ACC112 (cell line): ENCODE results near the gene MPIG6B.

Source experiments
- H2AFZ ChIP-seq: fragments of 200-600 bp; sonication (generic); one replicate; pipeline ENCODE4 v1.6.0; 2017; ENCODE audit warnings: antibody characterized with exemption, low read length; ENCODE audit not compliant: unreplicated experiment
- H3K27ac ChIP-seq: fragments of 200-600 bp; sonication (generic); 2 replicates; pipeline ENCODE4 v1.5.1; 2014; ENCODE audit warnings: low read depth, mild to moderate bottlenecking, antibody characterized with exemption, low read length, moderate library complexity
- H3K27me3 ChIP-seq: fragments of 200-600 bp; sonication (generic); 2 replicates; pipeline ENCODE4 v1.6.1; 2014; ENCODE audit warnings: mild to moderate bottlenecking, antibody characterized with exemption, low read length, moderate library complexity, mixed read lengths; ENCODE audit not compliant: insufficient read depth
- H3K36me3 ChIP-seq: fragments of 200-600 bp; sonication (generic); 2 replicates; pipeline ENCODE4 v1.6.1; 2016; ENCODE audit warnings: mild to moderate bottlenecking, antibody characterized with exemption, low read length, moderate library complexity, mixed read lengths; ENCODE audit not compliant: insufficient read depth
- H3K4me1 ChIP-seq: fragments of 200-600 bp; sonication (generic); one replicate; pipeline ENCODE4 v1.6.1; 2016; ENCODE audit warnings: low read length, mixed read lengths; ENCODE audit not compliant: insufficient read depth, unreplicated experiment, control insufficient read depth
- H3K4me3 ChIP-seq: fragments of 200-600 bp; sonication (generic); 2 replicates; pipeline ENCODE4 v1.5.1; 2014; ENCODE audit warnings: mild to moderate bottlenecking, low read depth, low read length
- H3K79me2 ChIP-seq: fragments of 200-600 bp; sonication (generic); one replicate; pipeline ENCODE4 v1.6.0; 2016; ENCODE audit warnings: low read length; ENCODE audit not compliant: control insufficient read depth, unreplicated experiment, insufficient read depth

MPIG6B gene

GRCh38 chr6:31723245-31723979 lies at the start of gene MPIG6B:
Gene MPIG6B (plus strand): TSS chr6:31723373. CDS start chr6:31723384, 11 bp downstream.
- Histone ChIP-seq H3K27ac (no peak within 1 kb of the TSS), H3K79me2 (no peaks in the 10 kb centered on the region), H3K4me3 (no peak within 1 kb of the TSS), H3K36me3 (no peaks in the 10 kb centered on the region), H2AFZ (no peak within 1 kb of the TSS), H3K27me3 (no peaks in the 10 kb centered on the region), H3K4me1 (peaks cover under 1% of the 10 kb centered on the region)

- Histone ChIP-seq H3K36me3 (peaks cover 5% of the 10 kb centered on the region; the same call in 1 of the 2 replicates), H3K4me3 (no peak overlapping the region), H3K79me2 (no peaks in the 10 kb centered on the region), H3K27ac (no peak overlapping the region), H3K27me3 (no peaks in the 10 kb centered on the region), H2AFZ (no peak overlapping the region), H3K4me1 (peaks cover 6% of the 10 kb centered on the region)
Measured at GRCh38 chr6:31676322-31676903, 46.8 kb upstream of the MPIG6B start.

- peaks cover 8% of the 10 kb centered on the region for H3K4me1 ChIP-seq
- H3K36me3 ChIP-seq: peaks cover 2% of the 10 kb centered on the region; the same call in 1 of the 2 replicates
- no peak overlapping the region for H3K4me3 ChIP-seq
- no peak overlapping the region for H2AFZ ChIP-seq
- no peaks in the 10 kb centered on the region for H3K79me2 ChIP-seq
- no peak overlapping the region for H3K27ac ChIP-seq
- no peaks in the 10 kb centered on the region for H3K27me3 ChIP-seq
Measured at GRCh38 chr6:31676904-31677303, 46.3 kb upstream of the MPIG6B start.

- no peaks in the 10 kb centered on the region for H3K79me2 ChIP-seq
- H3K4me3 ChIP-seq: no peak overlapping the region
- H3K27ac ChIP-seq: no peak overlapping the region
- H3K36me3 ChIP-seq: no peaks in the 10 kb centered on the region
- H2AFZ ChIP-seq: no peak overlapping the region
- no peaks in the 10 kb centered on the region for H3K27me3 ChIP-seq
- peaks cover 8% of the 10 kb centered on the region for H3K4me1 ChIP-seq
Measured at GRCh38 chr6:31677955-31678354, 45.2 kb upstream of the MPIG6B start.

- H3K36me3 ChIP-seq: no peaks in the 10 kb centered on the region
- H3K4me3 ChIP-seq: peak within 1 kb of the TSS; percentile 81
- H3K79me2 ChIP-seq: no peaks in the 10 kb centered on the region
- H3K4me1 ChIP-seq: peaks cover 8% of the 10 kb centered on the region
- H2AFZ ChIP-seq: peak within 1 kb of the TSS; percentile 81
- 0 out of 2 replicates have a peak within 1 kb of the TSS, but pooled peaks have one; percentile 28 for H3K27ac ChIP-seq
- no peaks in the 10 kb centered on the region for H3K27me3 ChIP-seq
Measured at GRCh38 chr6:31680226-31681134, 42.7 kb upstream of the MPIG6B start, which contains the start of gene LY6G5C. Gene LY6G5C (minus strand): TSS chr6:31681067. CDS start chr6:31680373, 694 bp downstream.

- Histone ChIP-seq H3K27ac (0 out of 2 replicates have a peak overlapping the region, but pooled peaks have one; percentile 28), H3K4me3 (peak overlapping the region; percentile 81), H2AFZ (peak overlapping the region; percentile 81), H3K27me3 (no peaks in the 10 kb centered on the region), H3K79me2 (no peaks in the 10 kb centered on the region), H3K36me3 (no peaks in the 10 kb centered on the region), H3K4me1 (peaks cover 8% of the 10 kb centered on the region)
Measured at GRCh38 chr6:31681135-31681671, 42.0 kb upstream of the MPIG6B start.

- peaks cover 8% of the 10 kb centered on the region for H3K4me1 ChIP-seq
- no peaks in the 10 kb centered on the region for H3K27me3 ChIP-seq
- no peak overlapping the region for H3K4me3 ChIP-seq
- H3K27ac ChIP-seq: no peak overlapping the region
- H3K36me3 ChIP-seq: no peaks in the 10 kb centered on the region; the same call in 1 of the 2 replicates
- H3K79me2 ChIP-seq: no peaks in the 10 kb centered on the region
- H2AFZ ChIP-seq: no peak overlapping the region
Measured at GRCh38 chr6:31683591-31683990, 39.6 kb upstream of the MPIG6B start.

GRCh38 chr6:31686483-31686882 lies 36.7 kb upstream of the MPIG6B start:
- Histone ChIP-seq H3K79me2 (no peaks in the 10 kb centered on the region), H3K4me3 (no peak overlapping the region), H2AFZ (no peak overlapping the region), H3K4me1 (peaks cover 1% of the 10 kb centered on the region), H3K27ac (no peak overlapping the region), H3K36me3 (no peaks in the 10 kb centered on the region; the same call in 1 of the 2 replicates), H3K27me3 (no peaks in the 10 kb centered on the region)

GRCh38 chr6:31687321-31687720 lies 35.9 kb upstream of the MPIG6B start:
- Histone ChIP-seq H3K27me3 (no peaks in the 10 kb centered on the region), H3K36me3 (no peaks in the 10 kb centered on the region; the same call in 1 of the 2 replicates), H3K79me2 (no peaks in the 10 kb centered on the region), H3K27ac (no peak overlapping the region), H3K4me3 (no peak overlapping the region), H3K4me1 (no peaks in the 10 kb centered on the region), H2AFZ (no peak overlapping the region)
